HG03060 (cell line): Measurements from ENCODE around the gene UBE2Q1.
"Not testable (repeated sequence)": the region's sequence is repeated elsewhere in the genome, so short reads cannot be mapped to it uniquely, and the experiment has no call there.

Experiments used
- ATAC-seq: cut with Tn5 transposase; IDR thresholded peaks from one replicate; pipeline ENCODE4 v1.9.1; 2021; ENCODE audit warnings: low read depth, moderate number of reproducible peaks; ENCODE audit not compliant: unreplicated experiment

The UBE2Q1 gene

GRCh38 chr1:154553056-154554030, 5.1 kb downstream of the UBE2Q1 start:
- ATAC-seq, result no peak

- no peak for ATAC-seq
Measured at GRCh38 chr1:154552036-154552435, 6.4 kb downstream of the UBE2Q1 start.

DNA sequence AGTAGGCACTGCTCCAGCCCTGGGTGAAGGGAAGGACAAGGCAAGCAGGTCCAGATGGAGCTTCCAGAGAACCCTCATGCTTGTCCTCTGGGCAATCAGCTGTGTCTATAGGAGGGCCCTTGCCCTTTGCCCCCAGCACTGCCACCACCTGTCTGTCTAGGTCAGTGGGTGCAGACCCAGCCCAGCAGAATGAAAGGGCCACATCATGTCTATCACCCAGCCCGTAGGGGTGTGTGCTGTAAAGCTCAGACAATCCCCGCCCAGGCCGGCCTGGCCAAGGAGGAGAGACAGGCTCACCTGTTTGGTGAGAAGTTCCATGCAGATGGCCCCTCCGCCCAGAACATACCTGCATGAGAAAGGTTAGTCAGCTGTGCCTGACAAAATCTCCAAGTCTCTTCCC, 7.0 kb downstream of the UBE2Q1 start:
- no peak for ATAC-seq

GRCh38 chr1:154550657-154551056, 7.8 kb downstream of the UBE2Q1 start:
- no peak for ATAC-seq

GRCh38 chr1:154550070-154550469, 8.4 kb downstream of the UBE2Q1 start:
- no peak for ATAC-seq

DNA sequence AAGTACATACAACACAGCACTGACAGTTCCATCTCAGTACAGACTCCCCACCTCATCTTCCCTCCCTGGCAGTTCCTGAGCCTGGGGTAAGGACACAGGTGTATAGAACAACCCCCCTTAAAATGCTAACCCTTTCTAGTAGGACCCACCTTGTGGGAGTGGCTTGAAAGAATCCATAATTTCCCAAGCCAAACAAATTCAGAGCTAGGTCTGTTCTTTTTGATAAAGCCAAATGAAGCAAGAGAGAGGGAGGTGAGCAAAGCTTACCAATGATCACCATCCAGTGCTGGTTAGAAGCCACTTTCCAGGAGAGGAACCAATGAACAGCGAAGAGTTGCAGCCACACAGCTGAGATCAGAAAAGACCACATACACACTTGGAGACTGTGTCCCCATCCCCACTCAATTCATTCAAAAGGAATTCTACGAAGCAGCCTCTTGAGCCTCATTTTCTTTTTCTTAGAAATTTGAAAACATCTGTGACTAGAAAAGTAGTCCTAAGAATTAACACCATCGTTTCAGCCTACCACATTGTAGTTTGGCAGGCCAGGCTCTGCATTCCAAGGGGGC, 9.2 kb downstream of the UBE2Q1 start:
- ATAC-seq, result no peak

DNA sequence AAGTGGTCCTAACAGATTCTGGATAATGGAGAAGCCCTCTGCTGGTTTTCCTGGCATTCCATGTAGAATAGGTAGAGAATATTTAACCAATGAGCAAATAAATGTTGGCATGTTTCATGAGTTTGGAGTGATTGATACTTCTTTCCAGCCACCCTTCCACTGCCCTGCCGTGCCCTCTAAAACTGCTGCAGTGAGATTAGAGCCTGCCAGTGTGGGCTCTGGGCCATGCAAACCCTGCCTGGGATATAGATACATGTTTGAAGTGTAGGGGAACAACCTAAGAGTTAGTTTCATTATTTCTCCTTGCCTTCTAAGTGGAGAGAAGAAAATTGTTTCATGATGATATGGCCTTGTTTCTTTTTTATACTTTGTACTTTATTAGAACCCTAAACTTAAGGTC, 10.4 kb downstream of the UBE2Q1 start:
- ATAC-seq, result no peak

DNA sequence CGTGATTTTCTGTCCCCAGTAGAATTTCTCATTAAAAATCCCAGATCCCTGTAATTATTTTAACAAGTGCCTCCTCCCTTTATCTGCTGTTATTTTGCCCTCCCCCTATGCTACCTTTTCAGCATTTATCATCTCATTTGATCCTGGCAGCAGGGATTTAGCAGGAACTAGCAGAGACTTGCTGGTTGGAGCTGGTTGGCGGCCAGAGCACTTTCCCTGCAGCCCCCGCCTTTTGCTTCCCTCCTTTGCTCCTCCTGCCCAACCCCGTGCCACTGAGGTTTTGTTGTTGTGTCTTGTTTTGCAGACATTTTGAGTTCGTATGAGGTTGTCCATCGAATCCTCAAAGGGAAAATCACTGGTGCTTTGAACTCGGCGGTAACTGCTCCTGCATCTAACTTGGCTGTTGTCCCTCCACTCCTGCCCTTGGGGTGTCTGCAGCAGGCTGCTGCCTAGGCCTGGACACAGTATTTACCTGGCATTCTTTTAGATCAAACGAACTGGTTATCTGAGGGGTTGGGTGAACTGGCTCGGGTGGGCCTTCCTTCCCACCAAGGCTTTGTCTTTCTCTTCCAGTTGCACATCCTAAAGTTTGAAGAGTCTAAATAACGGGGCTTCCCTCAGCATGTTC, 11.2 kb downstream of the UBE2Q1 start:
- ATAC-seq, result no peak

DNA sequence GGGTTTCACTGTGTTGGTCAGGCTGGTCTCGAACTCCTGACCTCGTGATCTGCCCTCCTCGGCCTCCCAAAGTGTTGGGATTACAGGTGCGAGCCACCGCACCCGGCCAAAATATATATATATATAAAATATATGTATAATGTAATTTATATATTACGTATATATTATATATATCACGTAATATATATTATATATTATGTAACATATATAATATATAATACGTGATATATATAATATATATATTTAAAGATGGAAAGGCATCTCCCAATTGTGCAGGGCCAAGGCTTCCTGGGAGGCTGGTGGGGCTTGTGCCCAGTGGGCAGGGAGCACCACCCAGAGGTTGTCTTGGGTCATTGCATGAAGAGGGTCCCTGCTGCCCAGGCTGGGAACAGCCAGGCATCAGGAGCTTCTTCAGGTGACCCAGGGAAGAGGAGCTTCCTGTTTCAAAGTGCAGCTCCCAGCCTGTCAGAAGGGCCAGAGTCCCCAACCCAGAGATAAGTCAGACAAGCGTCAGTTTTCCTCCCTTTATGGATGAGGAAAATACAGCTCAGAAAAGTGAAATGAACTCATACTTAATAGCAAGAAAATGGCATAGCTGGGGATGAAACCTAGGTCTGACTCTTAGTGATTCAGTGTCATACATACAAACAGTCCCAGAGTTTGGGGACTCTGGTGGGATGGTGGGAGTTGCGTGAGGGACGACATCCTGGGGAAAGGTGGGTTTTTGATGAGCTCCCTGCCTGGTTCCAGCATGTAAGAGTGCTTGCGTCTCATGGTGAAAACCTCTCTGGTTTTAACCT, 12.0 kb downstream of the UBE2Q1 start:
- ATAC-seq, result no peak

DNA sequence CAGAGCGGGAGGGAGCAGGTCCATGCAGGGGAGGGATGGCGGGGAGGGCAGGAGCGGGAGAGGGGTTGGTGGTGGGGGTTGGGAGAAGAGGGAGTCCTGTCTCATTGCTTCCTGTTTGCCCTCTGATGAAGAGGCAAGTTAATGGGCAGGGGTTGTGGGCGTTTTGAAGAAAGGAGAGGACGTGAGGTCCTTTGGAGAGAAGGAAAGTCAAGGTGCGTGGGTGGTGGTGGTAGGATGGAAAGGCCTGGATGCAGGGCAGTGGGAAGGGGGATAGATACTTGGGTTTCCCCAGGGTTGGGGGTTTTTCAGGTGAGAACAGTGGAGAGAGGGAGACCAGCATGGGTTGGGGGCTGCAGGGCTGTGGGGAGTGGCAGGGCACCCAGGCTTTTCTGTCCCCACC, 17.2 kb downstream of the UBE2Q1 start:
- ATAC-seq, result no peak

DNA sequence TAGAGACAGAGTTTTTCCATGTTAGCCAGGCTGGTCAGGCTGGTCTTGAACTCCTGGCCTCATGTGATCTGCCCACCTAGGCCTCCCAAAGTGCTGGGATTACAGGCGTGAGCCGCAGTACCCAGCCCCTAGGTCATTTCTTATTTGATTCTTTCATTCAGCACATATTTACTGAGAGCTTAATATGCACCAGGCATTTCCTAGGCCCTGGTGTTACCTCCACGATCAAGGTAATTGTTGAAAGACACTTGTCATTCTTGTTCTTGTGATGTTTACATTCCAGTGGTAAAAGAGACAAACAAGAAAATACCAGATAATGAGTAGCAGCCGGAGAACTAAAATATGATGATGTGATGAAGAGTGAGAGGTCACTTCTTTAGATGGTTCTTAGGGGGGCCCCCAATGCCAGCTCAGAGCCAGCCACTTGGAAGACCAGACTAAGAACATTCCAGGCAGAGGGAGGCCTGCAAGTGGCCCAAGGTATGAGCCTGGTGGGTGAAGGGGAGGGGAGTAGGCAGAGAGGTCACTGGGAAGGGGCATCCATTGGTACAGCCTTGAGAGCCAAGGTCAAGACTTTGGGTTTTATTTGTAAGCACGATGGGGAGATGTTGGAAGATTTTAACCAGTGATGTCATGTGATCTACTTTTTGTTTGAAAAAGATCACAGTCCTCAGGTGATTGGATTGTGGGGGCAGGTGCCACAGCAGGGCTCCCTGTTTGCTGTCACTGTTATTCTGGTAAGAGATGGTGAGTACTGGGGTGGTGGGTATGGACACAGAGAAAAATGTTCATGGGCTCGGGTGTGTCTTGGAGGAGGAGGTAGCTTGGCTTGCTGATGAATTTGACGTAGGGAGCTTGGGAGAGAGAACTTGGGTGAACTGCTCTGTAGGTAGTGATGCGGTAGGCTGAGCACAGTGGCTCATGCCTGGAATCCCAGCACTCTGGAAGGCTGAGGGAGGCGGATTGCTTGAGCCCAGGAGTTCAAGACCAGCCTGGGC, 18.7 kb downstream of the UBE2Q1 start:
- ATAC-seq, result no peak

- no peak for ATAC-seq
Measured at GRCh38 chr1:154536570-154536969, 21.9 kb downstream of the UBE2Q1 start.

DNA sequence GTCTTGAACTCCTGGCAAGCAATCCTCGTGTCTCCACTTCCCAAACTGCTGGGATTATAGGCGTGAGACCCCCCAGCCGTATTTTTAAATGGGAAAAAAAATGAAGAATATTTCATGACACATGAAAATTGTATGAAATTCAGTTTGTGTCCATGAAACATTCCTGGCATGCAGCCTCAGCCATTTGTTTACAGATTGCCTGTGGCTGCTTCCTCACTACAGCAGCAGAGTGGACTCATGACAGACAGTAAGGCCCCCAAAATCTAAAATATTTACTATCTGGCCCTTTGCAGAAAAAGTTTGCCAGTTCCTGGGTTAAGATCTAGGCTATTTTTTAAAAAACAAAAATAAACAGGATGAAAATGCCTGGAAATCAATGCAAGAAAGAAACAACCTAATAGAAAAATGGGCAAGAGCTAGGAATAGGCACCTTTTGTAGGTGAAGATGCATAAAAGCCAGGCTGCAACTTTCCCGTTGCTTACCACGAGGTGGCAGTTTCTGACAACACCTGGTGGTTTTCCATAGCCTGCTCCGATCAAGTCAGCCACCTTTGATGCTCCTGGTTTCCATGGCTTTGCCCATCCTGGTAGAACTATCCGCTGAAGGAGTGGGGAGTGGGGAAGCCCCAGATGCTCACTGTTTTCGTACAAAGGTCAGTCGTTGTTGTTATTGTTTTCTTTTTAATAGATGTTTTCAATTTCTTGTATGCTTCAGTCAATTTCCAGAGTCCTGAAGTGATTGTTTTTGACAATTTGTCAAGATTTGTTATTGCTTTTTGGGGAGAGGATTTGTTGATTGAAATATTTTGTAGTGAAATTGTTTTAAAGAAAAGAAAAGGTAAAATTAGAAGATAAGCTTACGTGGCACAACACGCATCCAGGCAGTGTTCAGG, 24.3 kb downstream of the UBE2Q1 start:
- ATAC-seq, result no peak

DNA sequence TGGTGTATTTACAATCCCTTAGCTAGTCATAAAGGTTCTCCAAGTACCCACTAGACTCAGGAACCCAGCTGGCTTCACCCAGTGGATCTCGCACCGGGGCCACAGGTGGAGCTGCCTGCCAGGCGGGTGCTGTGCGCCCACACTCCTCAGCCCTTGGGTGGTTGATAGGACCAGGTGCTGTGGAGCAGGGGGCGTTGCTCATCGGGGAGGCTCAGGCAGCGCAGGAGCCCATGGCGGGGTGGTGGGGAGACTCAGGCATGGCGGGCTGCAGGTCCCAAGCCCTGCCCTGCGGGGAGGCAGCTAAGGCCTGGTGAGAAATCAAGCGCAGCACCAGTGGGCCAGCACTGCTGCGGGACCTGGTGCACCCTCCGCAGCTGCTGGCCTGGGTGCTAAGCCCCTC, 26.5 kb downstream of the UBE2Q1 start:
- not testable (repeated sequence) for ATAC-seq

GRCh38 chr1:154529308-154529707, 29.2 kb downstream of the UBE2Q1 start:
- ATAC-seq, result no peak

- ATAC-seq, result no peak
Measured at GRCh38 chr1:154527192-154527591, 31.3 kb downstream of the UBE2Q1 start.

GRCh38 chr1:154524881-154525280, 33.6 kb downstream of the UBE2Q1 start:
- no peak for ATAC-seq

GRCh38 chr1:154521695-154522094, 36.8 kb downstream of the UBE2Q1 start:
- no peak for ATAC-seq

DNA sequence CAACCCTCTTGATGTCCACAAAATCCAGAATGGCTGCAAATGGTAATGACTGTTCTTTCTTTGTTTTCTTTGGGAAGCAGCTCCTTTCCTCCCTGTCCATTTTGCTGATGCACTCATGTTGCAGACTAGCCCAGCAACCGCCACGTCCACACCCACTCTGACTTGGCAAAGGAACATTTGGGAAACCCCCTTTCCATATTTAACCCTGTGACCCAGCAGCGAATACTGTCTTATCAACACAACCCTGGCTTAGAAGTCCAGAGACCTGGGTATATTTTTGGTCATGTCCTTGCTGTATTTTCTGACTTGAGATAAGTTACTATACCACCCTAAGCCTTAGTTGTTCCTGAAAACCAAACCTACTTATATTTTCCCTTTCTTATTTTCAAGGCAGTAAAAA, 38.1 kb downstream of the UBE2Q1 start:
- ATAC-seq, result no peak
